A549 (cell line): ENCODE measurements around the gene SLFN13. TPM values are rescaled to one million over a fixed set of nuclear protein-coding genes. Genes with fewer than 3 reads are reported as not detected.
A peak's percentile ranks its signal among the peaks of the same experiment; 100 is the strongest.

ENCODE experiments used
- ATAC-seq, 2 experiments: fragments of 200-7000 bp in 1 of 2; fragments of >200 bp in 1 of 2; cut with Nextera tagmentation in 1 of 2; cut with Tn5 transposase in 1 of 2; 3 replicates each; pipeline versions ENCODE4 v1.8.0 to v1.9.1; 2018 to 2020; ENCODE audit warnings: mild to moderate bottlenecking in 1 of 2, moderate library complexity in 1 of 2
- CTCF ChIA-PET: fragments of 300-600 bp; sonication (Branson Sonifier 250); formaldehyde crosslinking; extraction: SDS; loops from one replicate; lab custom pipeline; 2021; ENCODE audit warnings: antibody characterized with exemption, inconsistent platforms; lab: Yijun Ruan, JAX
- POLR2A ChIA-PET: fragments of 350-600 bp; formaldehyde crosslinking; extraction: SDS; loops from one replicate; lab custom pipeline; 2021; ENCODE audit warnings: antibody characterized with exemption, inconsistent platforms; lab: Yijun Ruan, JAX
- DNase-seq, 2 experiments: peaks; one replicate each; pipeline versions ENCODE4 v3.0.0 to v3.0.0-alpha.2; 2011 to 2016; ENCODE audit warnings: low read depth in 1 of 2, low spot score in 1 of 2
- FAIRE-seq: peaks from 2 replicates; lab custom pipeline; 2011; peaks lifted over from hg19 to GRCh38; lab: Jason Lieb, UNC
- H3K27ac ChIP-seq, 2 experiments: fragments of >200 bp; sonication (Bioruptor Twin); formaldehyde crosslinking; 3 replicates each; pipeline ENCODE4 v1.5.1; 2016 to 2017
- H3K4me1 ChIP-seq: fragments of >200 bp; sonication (Bioruptor Twin); formaldehyde crosslinking; 3 replicates; pipeline ENCODE4 v1.6.1; 2016
- H3K4me2 ChIP-seq: fragments of >200 bp; sonication (Bioruptor Twin); formaldehyde crosslinking; 3 replicates; pipeline ENCODE4 v1.6.1; 2016
- H3K4me3 ChIP-seq: fragments of >200 bp; sonication (Bioruptor Twin); formaldehyde crosslinking; 3 replicates; pipeline ENCODE4 v1.5.1; 2016
- H3K9me3 ChIP-seq: fragments of >200 bp; sonication (Bioruptor Twin); formaldehyde crosslinking; 3 replicates; pipeline ENCODE4 v1.6.1; 2016
- BHLHE40 ChIP-seq: IDR thresholded peaks from 2 replicates; pipeline ENCODE4 v1.6.1; 2012; ENCODE audit warnings: low read depth, low read length, inconsistent platforms
- CBX2 ChIP-seq: fragments of 200-600 bp; sonication (generic); IDR thresholded peaks from 2 replicates; pipeline ENCODE4 v1.6.1; 2016; ENCODE audit warnings: low read depth, mild to moderate bottlenecking, borderline replicate concordance
- CEBPB ChIP-seq, 2 experiments: fragments of >200 bp in 1 of 2; sonication (Bioruptor Twin) in 1 of 2; formaldehyde crosslinking in 1 of 2; IDR thresholded peaks; 2 replicates each; pipeline ENCODE4 v1.6.1; 2012 to 2016
- CHD2 ChIP-seq: fragments of 150-350 bp; IDR thresholded peaks from 2 replicates; pipeline ENCODE4 v1.6.1; 2014; ENCODE audit warnings: low read length; ENCODE audit not compliant: partially characterized antibody
- EP300 ChIP-seq, 2 experiments: fragments of >200 bp; sonication (Bioruptor Twin); formaldehyde crosslinking; IDR thresholded peaks; 2 replicates in 1 of 2; 3 replicates in 1 of 2; pipeline ENCODE4 v1.6.1; 2016 to 2017
- FOSB ChIP-seq: fragments of 250-450 bp; sonication (Bioruptor Pico); IDR thresholded peaks from 2 replicates; pipeline ENCODE4 v1.5.0; 2020; ENCODE audit warnings: mild to moderate bottlenecking, moderate library complexity
- HEYL ChIP-seq: fragments of 250-450 bp; sonication (Bioruptor Pico); IDR thresholded peaks from 2 replicates; pipeline ENCODE4 v1.8.0; 2021; ENCODE audit warnings: mild to moderate bottlenecking, moderate library complexity
- HOXB13 ChIP-seq: fragments of 250-450 bp; sonication (Bioruptor Pico); IDR thresholded peaks from 2 replicates; pipeline ENCODE4 v1.5.0; 2020; ENCODE audit warnings: low read depth, mild to moderate bottlenecking, moderate library complexity
- JUN ChIP-seq, 2 experiments: fragments of >200 bp; sonication (Bioruptor Twin); formaldehyde crosslinking; IDR thresholded peaks; 2 replicates in 1 of 2; 3 replicates in 1 of 2; pipeline ENCODE4 v1.6.1; 2016 to 2017
- KDM5A ChIP-seq: fragments of 200-600 bp; sonication (generic); IDR thresholded peaks from 2 replicates; pipeline ENCODE4 v1.6.1; 2016; ENCODE audit warnings: antibody characterized with exemption, mild to moderate bottlenecking
- MAFK ChIP-seq: fragments of 450-650 bp; IDR thresholded peaks from 2 replicates; pipeline ENCODE4 v1.6.1; 2014; ENCODE audit not compliant: partially characterized antibody
- MYC ChIP-seq: IDR thresholded peaks from 2 replicates; pipeline ENCODE4 v1.6.1; 2012; ENCODE audit warnings: mild to moderate bottlenecking, inconsistent platforms, low read length, improper control_type of control experiment, borderline replicate concordance
- NR3C1 ChIP-seq: fragments of >200 bp; sonication (Bioruptor Twin); formaldehyde crosslinking; IDR thresholded peaks from 3 replicates; pipeline ENCODE4 v1.6.1; 2017
- PHF8 ChIP-seq: fragments of 200-600 bp; sonication (generic); IDR thresholded peaks from 2 replicates; pipeline ENCODE4 v1.6.1; 2016; ENCODE audit warnings: low read depth, mild to moderate bottlenecking, antibody characterized with exemption, moderate library complexity, borderline replicate concordance
- POLR2A ChIP-seq: IDR thresholded peaks from 2 replicates; pipeline ENCODE4 v1.6.1; 2012; ENCODE audit warnings: mild to moderate bottlenecking, low read length
- RCOR1 ChIP-seq: fragments of 150-350 bp; IDR thresholded peaks from 2 replicates; pipeline ENCODE4 v1.6.1; 2014; ENCODE audit warnings: antibody characterized with exemption, low read length, low read depth
- SMC3 ChIP-seq: fragments of >200 bp; sonication (Bioruptor Twin); formaldehyde crosslinking; IDR thresholded peaks from 3 replicates; pipeline ENCODE4 v1.6.1; 2018; ENCODE audit warnings: inconsistent platforms
- WGBS: methylation state at CpG from one replicate; pipeline ENCODE4 v1.1.6; 2017; ENCODE audit errors: missing lambda C conversion rate; 5-methylcytosine and 5-hydroxymethylcytosine counted together
- polyA plus RNA-seq, 4 experiments: library from polyadenylated mRNA; depleted of rRNA in 3 of 4; stranded (reverse); fragments of >200 nt; fragmentation: RNase III in 1 of 4; extraction: RNeasy Plus Mini Kit Qiagen cat#74134 plus additional on column Dnase treatment in 1 of 4; gene quantifications; 2 replicates in 3 of 4; 3 replicates in 1 of 4; pipeline ENCODE4 v1.2.3, GENCODE V29; 2011 to 2017
- TF ChIP-seq, protein P1 (sequence below): fragments of >200 bp; sonication (Bioruptor Twin); formaldehyde crosslinking; IDR thresholded peaks from 3 replicates; pipeline ENCODE4 v1.5.1; 2016
- TF ChIP-seq, protein P2 (sequence below): fragments of 250-450 bp; sonication (Bioruptor Pico); IDR thresholded peaks from 2 replicates; pipeline ENCODE4 v1.5.0; 2020; ENCODE audit warnings: low read depth, mild to moderate bottlenecking, moderate library complexity
- TF ChIP-seq, protein P3 (sequence below): fragments of 450-650 bp; IDR thresholded peaks from 2 replicates; pipeline ENCODE4 v1.6.1; 2014; ENCODE audit warnings: antibody characterized with exemption
- TF ChIP-seq, protein P4 (sequence below): fragments of >200 bp; sonication (Bioruptor Twin); formaldehyde crosslinking; IDR thresholded peaks from 2 replicates; pipeline ENCODE4 v1.6.1; 2016
- TF ChIP-seq, protein P5 (sequence below): fragments of 150-350 bp; IDR thresholded peaks from 2 replicates; pipeline ENCODE4 v1.6.1; 2014; ENCODE audit warnings: low read depth, mild to moderate bottlenecking, low read length
- TF ChIP-seq, protein P6 (sequence below): fragments of 250-450 bp; sonication (Bioruptor Pico); IDR thresholded peaks from 2 replicates; pipeline ENCODE4 v1.5.0; 2021; ENCODE audit warnings: mild to moderate bottlenecking, moderate library complexity, borderline replicate concordance

The SLFN13 gene
- polyA plus RNA-seq, 2 of the 4 experiments (the other 2 are of a cell fraction): 6.6 to 12.5 TPM

DNA sequence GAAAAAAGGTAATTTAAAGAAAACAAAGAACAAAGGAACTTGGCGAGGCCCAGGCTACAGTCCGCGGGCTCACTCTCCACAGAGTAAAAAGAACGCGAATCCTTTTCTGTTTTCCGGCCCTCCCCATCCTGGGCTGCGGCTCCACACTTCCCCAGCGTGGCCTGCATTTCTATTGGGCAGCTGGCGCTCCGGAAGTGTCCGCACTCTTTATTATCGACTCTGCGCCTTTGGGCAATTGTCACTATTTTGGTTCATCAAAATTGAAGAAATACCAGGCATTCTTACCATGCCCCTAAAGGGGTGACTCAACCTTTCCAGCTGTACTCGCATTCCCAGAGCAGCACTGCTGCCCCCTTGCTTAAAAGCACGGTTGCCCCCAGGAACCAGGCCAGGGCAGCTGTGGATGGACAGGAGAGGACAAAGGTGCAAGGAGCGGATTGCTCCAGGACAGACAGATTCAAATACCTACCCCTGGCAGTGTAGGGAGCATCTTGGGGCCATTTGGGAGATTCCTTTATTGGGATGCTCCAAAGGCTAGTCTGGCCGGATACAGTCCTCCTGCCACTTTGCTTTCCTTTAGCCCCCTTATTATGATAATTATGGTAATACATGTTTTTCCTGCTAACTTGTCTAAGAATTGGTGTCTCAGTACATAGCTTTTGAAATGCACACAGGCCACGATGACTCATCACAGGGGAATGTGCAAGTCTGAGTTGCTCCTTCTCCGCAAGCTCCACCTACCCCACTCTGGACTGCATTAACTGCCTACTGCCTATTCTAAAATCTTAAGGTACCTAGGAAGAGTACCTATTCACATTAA is 15.3 kb downstream of the SLFN13 start (continued):
- TF ChIP-seq, protein P1, sequence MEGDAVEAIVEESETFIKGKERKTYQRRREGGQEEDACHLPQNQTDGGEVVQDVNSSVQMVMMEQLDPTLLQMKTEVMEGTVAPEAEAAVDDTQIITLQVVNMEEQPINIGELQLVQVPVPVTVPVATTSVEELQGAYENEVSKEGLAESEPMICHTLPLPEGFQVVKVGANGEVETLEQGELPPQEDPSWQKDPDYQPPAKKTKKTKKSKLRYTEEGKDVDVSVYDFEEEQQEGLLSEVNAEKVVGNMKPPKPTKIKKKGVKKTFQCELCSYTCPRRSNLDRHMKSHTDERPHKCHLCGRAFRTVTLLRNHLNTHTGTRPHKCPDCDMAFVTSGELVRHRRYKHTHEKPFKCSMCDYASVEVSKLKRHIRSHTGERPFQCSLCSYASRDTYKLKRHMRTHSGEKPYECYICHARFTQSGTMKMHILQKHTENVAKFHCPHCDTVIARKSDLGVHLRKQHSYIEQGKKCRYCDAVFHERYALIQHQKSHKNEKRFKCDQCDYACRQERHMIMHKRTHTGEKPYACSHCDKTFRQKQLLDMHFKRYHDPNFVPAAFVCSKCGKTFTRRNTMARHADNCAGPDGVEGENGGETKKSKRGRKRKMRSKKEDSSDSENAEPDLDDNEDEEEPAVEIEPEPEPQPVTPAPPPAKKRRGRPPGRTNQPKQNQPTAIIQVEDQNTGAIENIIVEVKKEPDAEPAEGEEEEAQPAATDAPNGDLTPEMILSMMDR: no peak
- TF ChIP-seq CBX2 (no peak), FOSB (CRISPR knock-in tag) (no peak), MAFK (peak; percentile 21), RCOR1 (no peak), HEYL (no peak), POLR2A (no peak), BHLHE40 (no peak)
- TF ChIP-seq, protein P2, sequence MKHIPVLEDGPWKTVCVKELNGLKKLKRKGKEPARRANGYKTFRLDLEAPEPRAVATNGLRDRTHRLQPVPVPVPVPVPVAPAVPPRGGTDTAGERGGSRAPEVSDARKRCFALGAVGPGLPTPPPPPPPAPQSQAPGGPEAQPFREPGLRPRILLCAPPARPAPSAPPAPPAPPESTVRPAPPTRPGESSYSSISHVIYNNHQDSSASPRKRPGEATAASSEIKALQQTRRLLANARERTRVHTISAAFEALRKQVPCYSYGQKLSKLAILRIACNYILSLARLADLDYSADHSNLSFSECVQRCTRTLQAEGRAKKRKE (CRISPR knock-in tag): no peak
- TF ChIP-seq, protein P3, sequence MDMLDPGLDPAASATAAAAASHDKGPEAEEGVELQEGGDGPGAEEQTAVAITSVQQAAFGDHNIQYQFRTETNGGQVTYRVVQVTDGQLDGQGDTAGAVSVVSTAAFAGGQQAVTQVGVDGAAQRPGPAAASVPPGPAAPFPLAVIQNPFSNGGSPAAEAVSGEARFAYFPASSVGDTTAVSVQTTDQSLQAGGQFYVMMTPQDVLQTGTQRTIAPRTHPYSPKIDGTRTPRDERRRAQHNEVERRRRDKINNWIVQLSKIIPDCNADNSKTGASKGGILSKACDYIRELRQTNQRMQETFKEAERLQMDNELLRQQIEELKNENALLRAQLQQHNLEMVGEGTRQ: no peak
- TF ChIP-seq, all 56 proteins: peak for 6

DNA sequence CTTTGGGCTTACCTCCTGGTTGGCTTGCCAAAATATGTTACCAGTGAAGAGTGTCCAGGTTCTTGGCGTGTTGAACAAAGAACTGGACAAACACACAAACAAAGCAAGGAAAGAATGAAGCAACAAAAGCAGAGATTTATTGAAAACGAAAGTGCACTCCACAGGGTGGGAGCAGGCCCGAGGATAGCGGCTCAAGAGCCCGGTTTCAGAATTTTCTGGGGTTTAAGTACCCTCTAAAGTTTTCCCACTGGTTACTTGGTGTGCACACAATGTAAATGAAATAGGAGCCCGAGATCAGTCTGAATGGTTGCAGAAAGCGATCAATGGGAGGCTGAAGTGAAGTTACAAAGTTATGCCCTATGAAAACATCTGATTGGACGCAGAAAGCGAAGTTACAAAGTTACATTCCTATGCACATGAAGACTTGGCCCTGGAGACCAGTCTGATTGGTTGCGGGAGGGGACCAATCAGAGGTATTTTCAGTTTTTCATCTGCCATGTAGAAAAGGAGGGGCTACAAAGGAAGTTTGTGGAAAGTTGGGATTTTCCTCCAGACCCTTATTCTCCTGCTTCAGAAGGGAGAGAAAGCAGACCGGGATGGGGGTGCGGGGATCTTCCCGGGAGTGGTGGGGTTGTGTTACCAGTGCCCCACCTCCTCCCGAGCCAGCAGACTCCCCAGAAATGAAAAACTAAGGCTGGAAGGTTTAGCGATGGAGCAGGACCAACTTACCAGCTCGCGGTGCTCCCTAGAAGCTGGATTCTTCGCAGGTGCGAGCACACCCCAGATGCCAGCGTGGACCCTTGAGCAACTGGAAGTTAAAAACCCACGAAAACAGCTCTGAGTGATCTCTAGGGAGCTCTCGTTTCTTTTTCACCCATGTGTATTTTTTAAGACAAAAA is 16.1 kb downstream of the SLFN13 start, which contains the start of gene SLFN12:
TSS of gene SLFN12 (minus strand) at position 325 of the 899 bp plus-strand sequence. CDS start 9,472 bp downstream, outside the sequence.
- Histone ChIP-seq H3K4me1 (peaks cover 14% of the 10 kb centered on the region), H3K4me2 (peak within 1 kb of the TSS; percentile 78), H3K9me3 (no peaks in the 10 kb centered on the region), H3K4me3 (no peak within 1 kb of the TSS), H3K27ac (peak within 1 kb of the TSS in 1 of 2 experiments; percentile 69; a peak in 3 of 6 replicates)
- no peak for FAIRE-seq
- DNase-seq: no peak
- TF ChIP-seq CHD2: no peak
- ChIA-PET POLR2A (interaction anchor here (1.3 kb wide), 1 partner anchor 189 kb away, joined by 6 read pairs; the partner anchor contains the start of gene SLFN5), CTCF (interaction anchor here (0.6 to 0.9 kb wide), 2 partner anchors 10 to 119 kb away, joined by 3 to 6 read pairs; no protein-coding TSS in a partner anchor)
- WGBS: 93% methylated on average over 22 of the region's 22 CpGs
- no peak for ATAC-seq

DNA sequence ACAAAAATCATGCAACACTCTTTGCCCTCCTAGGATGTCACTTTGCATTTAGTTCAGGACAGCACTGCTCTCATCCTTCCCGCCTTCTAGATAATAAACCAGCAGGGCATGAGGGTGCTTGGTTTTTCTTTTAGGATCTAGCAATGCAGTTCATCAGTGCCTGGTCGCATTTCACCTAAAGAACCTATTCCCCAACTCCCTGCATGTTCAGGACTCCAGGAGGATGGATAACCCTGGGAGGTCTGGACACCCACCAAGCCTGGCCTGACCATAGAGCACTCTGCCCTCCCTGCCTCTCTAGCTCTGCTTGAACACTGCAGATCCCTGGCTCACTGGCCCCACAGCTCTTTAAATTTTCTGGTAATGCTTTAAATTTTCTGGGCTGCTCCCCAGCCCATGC is 18.9 kb downstream of the SLFN13 start:
- POLR2A ChIA-PET: no interaction called here
- CTCF ChIA-PET: no interaction called here
- Histone ChIP-seq H3K4me1 (peaks cover 14% of the 10 kb centered on the region), H3K9me3 (no peaks in the 10 kb centered on the region), H3K27ac (no peak overlapping the region), H3K4me2 (no peak overlapping the region), H3K4me3 (no peak overlapping the region)
- 45% methylated on average over 2 of the region's 2 CpGs for WGBS
- DNase-seq: no peak
- ATAC-seq: no peak
- no peak for FAIRE-seq
- no peak for TF ChIP-seq HOXB13 (CRISPR knock-in tag)
- no peak for TF ChIP-seq SMC3
- no peak for TF ChIP-seq CEBPB (IDR thresholded peaks at IDR 0.05)
- TF ChIP-seq PHF8: no peak
- TF ChIP-seq NR3C1: no peak
- no peak for TF ChIP-seq JUN (IDR thresholded peaks at IDR 0.05)
- no peak for TF ChIP-seq MYC
- TF ChIP-seq, protein P4, sequence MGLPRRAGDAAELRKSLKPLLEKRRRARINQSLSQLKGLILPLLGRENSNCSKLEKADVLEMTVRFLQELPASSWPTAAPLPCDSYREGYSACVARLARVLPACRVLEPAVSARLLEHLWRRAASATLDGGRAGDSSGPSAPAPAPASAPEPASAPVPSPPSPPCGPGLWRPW: no peak
- no peak for TF ChIP-seq EP300 (IDR thresholded peaks at IDR 0.05)
- TF ChIP-seq, protein P5, sequence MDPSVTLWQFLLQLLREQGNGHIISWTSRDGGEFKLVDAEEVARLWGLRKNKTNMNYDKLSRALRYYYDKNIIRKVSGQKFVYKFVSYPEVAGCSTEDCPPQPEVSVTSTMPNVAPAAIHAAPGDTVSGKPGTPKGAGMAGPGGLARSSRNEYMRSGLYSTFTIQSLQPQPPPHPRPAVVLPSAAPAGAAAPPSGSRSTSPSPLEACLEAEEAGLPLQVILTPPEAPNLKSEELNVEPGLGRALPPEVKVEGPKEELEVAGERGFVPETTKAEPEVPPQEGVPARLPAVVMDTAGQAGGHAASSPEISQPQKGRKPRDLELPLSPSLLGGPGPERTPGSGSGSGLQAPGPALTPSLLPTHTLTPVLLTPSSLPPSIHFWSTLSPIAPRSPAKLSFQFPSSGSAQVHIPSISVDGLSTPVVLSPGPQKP: no peak
- TF ChIP-seq KDM5A: no peak
- TF ChIP-seq, protein P1: no peak
- TF ChIP-seq, protein P6, sequence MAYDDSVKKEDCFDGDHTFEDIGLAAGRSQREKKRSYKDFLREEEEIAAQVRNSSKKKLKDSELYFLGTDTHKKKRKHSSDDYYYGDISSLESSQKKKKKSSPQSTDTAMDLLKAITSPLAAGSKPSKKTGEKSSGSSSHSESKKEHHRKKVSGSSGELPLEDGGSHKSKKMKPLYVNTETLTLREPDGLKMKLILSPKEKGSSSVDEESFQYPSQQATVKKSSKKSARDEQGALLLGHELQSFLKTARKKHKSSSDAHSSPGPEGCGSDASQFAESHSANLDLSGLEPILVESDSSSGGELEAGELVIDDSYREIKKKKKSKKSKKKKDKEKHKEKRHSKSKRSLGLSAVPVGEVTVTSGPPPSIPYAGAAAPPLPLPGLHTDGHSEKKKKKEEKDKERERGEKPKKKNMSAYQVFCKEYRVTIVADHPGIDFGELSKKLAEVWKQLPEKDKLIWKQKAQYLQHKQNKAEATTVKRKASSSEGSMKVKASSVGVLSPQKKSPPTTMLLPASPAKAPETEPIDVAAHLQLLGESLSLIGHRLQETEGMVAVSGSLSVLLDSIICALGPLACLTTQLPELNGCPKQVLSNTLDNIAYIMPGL (CRISPR knock-in tag): no peak
